A673 (cell line): ENCODE data around the gene PLEKHM1. TPM values are rescaled to one million over a fixed set of nuclear protein-coding genes. Genes with fewer than 3 reads are reported as not detected.

Source experiments
- BruUV-seq: library from RNA; stranded (reverse); fragments of 400-500 nt; replicated peaks from 2 replicates; lab custom pipeline; 2021; lab: Mats Ljungman, UMichigan
- CTCF ChIA-PET: fragments of 300-600 bp; sonication (Branson Sonifier 250); formaldehyde crosslinking; loops from one replicate; lab custom pipeline; 2022; ENCODE audit warnings: antibody characterized with exemption; lab: Charles Lee
- POLR2A ChIA-PET: fragments of 300-600 bp; sonication (Branson Sonifier 250); formaldehyde crosslinking; loops from one replicate; lab custom pipeline; 2022; ENCODE audit warnings: antibody characterized with exemption; ENCODE audit not compliant: low non-redundant PET; lab: Charles Lee
- DNase-seq: peaks from one replicate; pipeline ENCODE4 v3.0.0-alpha.2; 2015; ENCODE audit warnings: low spot score
- H3K27ac ChIP-seq: fragments of 200-600 bp; sonication (generic); 2 replicates; pipeline ENCODE4 v1.5.1; 2016; ENCODE audit warnings: mixed run types, low read depth, mild to moderate bottlenecking, mixed read lengths, antibody characterized with exemption, low read length; ENCODE audit not compliant: poor library complexity, severe bottlenecking
- H3K27me3 ChIP-seq: fragments of 200-600 bp; sonication (generic); replicated peaks from 2 replicates; pipeline ENCODE4 v1.6.1; 2017; ENCODE audit warnings: mixed run types, low read depth, mild to moderate bottlenecking, mixed read lengths, antibody characterized with exemption, low read length; ENCODE audit not compliant: insufficient read depth, poor library complexity
- H3K36me3 ChIP-seq: fragments of 200-600 bp; sonication (generic); 2 replicates; pipeline ENCODE4 v1.6.1; 2016; ENCODE audit warnings: mixed run types, mild to moderate bottlenecking, mixed read lengths, antibody characterized with exemption, low read length; ENCODE audit not compliant: insufficient read depth, poor library complexity, severe bottlenecking
- H3K4me1 ChIP-seq: fragments of 200-600 bp; sonication (generic); 2 replicates; pipeline ENCODE4 v1.6.1; 2017; ENCODE audit warnings: mixed run types, mild to moderate bottlenecking, mixed read lengths, antibody characterized with exemption, low read length; ENCODE audit not compliant: insufficient read depth, poor library complexity, severe bottlenecking
- H3K4me3 ChIP-seq: fragments of 200-600 bp; sonication (generic); 2 replicates; pipeline ENCODE4 v1.5.1; 2016; ENCODE audit warnings: low read depth, mixed run types, mild to moderate bottlenecking, mixed read lengths, low read length; ENCODE audit not compliant: poor library complexity, severe bottlenecking
- H3K9me3 ChIP-seq: fragments of 200-600 bp; sonication (generic); 2 replicates; pipeline ENCODE4 v1.6.1; 2016; ENCODE audit warnings: mixed run types, low read depth, mild to moderate bottlenecking, mixed read lengths, antibody characterized with exemption, low read length; ENCODE audit not compliant: poor library complexity, severe bottlenecking
- CTCF ChIP-seq: fragments of 300-800, 200-600 bp; sonication (generic); conservative IDR thresholded peaks from 2 replicates; pipeline ENCODE4 v1.5.1; 2017; ENCODE audit warnings: low read depth, mild to moderate bottlenecking, antibody characterized with exemption, low read length, moderate library complexity, mixed read lengths
- EZH2 ChIP-seq: fragments of 200-600 bp; sonication (generic); IDR thresholded peaks from 2 replicates; pipeline ENCODE4 v1.6.1; 2017; ENCODE audit warnings: borderline replicate concordance, low read depth, mild to moderate bottlenecking, mixed read lengths, antibody characterized with exemption, low read length; ENCODE audit not compliant: poor library complexity, severe bottlenecking
- intact Hi-C: fragments of 100-400 bp; cut with micrococcal nuclease; formaldehyde crosslinking; loops from one replicate; pipeline ENCODE4 v1.10.0; 2022; ENCODE audit not compliant: unreplicated experiment
- total RNA-seq: library from RNA; stranded (reverse); gene quantifications from 2 replicates; pipeline ENCODE4 v1.2.3, GENCODE V29; 2021

PLEKHM1 gene
- total RNA-seq, 1 experiment from 2014 or later = 11.9 TPM

GRCh38 chr17:45437465-45438283 lies 52.8 kb downstream of the PLEKHM1 start:
- DNase-seq = no peak
- Histone ChIP-seq H3K27me3 (no peaks in the 10 kb centered on the region), H3K4me1 (no peaks in the 10 kb centered on the region), H3K27ac (no peak overlapping the region), H3K4me3 (no peak overlapping the region), H3K9me3 (no peaks in the 10 kb centered on the region), H3K36me3 (no peaks in the 10 kb centered on the region)
- ChIA-PET CTCF (no interaction called here), POLR2A (no interaction called here)
- intact Hi-C loops = no loop called here
- TF ChIP-seq CTCF = no peak
- TF ChIP-seq EZH2 = no peak
- BruUV-seq = no TSS peak

GRCh38 chr17:45436625-45437464 lies 53.7 kb downstream of the PLEKHM1 start:
- CTCF ChIA-PET = no interaction called here
- POLR2A ChIA-PET = no interaction called here
- Histone ChIP-seq H3K36me3 (no peaks in the 10 kb centered on the region), H3K4me3 (no peak overlapping the region), H3K9me3 (no peaks in the 10 kb centered on the region), H3K27me3 (no peaks in the 10 kb centered on the region), H3K27ac (no peak overlapping the region), H3K4me1 (no peaks in the 10 kb centered on the region)
- TF ChIP-seq EZH2 (no peak), CTCF (no peak)
- DNase-seq = no peak
- intact Hi-C loops = no loop called here
- BruUV-seq = no TSS peak

- DNase-seq = no peak
- POLR2A ChIA-PET = no interaction called here
- Histone ChIP-seq H3K27ac (no peak overlapping the region), H3K9me3 (no peaks in the 10 kb centered on the region), H3K27me3 (no peaks in the 10 kb centered on the region), H3K4me3 (no peak overlapping the region), H3K4me1 (no peaks in the 10 kb centered on the region), H3K36me3 (no peaks in the 10 kb centered on the region)
- CTCF ChIA-PET = no interaction called here
- intact Hi-C loops = no loop called here
- no peak for TF ChIP-seq CTCF
- no peak for TF ChIP-seq EZH2
- BruUV-seq = no TSS peak
Measured at GRCh38 chr17:45436161-45436560, 54.4 kb downstream of the PLEKHM1 start.
